ENCODE data around the gene HIPK2. TPM values are rescaled to one million over a fixed set of nuclear protein-coding genes. Genes with fewer than 3 reads are reported as not detected.

HIPK2 gene
- total RNA-seq, 1 donor from 2014 or later = 89.1 TPM

DNA sequence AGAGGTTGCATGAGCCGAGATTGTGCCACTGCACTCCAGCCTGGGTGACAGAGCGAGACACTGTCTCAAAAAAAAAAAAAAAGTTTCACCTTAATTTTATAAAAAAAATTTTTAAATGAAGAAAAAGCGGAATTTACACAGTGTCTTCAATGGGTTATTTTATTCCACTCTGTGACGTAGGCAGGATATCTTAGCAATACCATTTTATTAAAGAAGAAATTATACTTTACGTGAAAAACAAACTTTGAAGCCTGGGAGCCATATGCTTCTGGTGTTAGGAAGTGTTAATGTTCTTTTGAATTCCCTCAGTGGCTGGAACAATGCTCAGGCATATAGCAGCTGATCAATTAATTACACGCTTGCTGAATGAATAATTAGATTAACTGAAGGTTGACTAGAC lies 176.6 kb downstream of the HIPK2 start:
- Mint-ChIP-seq H3K36me3 (peaks cover 20% of the 10 kb centered on the region), H3K4me1 (ENCODE audit: unreplicated experiment) (peaks cover 3% of the 10 kb centered on the region), H3K4me3 (no peak overlapping the region), H3K9me3 (no peaks in the 10 kb centered on the region), H3K27me3 (no peaks in the 10 kb centered on the region), H3K27ac (no peak overlapping the region)
- no peak for TF ChIP-seq CTCF (conservative IDR thresholded peaks at IDR 0.05)
- DNase-seq (ENCODE audit: extremely low spot score, unreplicated experiment) = no peak

- no peaks in the 10 kb centered on the region for H3K27me3 Mint-ChIP-seq
- H3K27ac Mint-ChIP-seq = peak overlapping the region; percentile 62
- H3K4me1 Mint-ChIP-seq (ENCODE audit: unreplicated experiment) = peaks cover 3% of the 10 kb centered on the region
- H3K4me3 Mint-ChIP-seq = no peak overlapping the region
- TF ChIP-seq CTCF (conservative IDR thresholded peaks at IDR 0.05) = no peak
- H3K9me3 Mint-ChIP-seq = no peaks in the 10 kb centered on the region
- peaks cover 24% of the 10 kb centered on the region for H3K36me3 Mint-ChIP-seq
- DNase-seq (ENCODE audit: extremely low spot score, unreplicated experiment) = no peak
These were observed 177.5 kb downstream of the HIPK2 start for GRCh38 chr7:139600306-139600705.

DNA sequence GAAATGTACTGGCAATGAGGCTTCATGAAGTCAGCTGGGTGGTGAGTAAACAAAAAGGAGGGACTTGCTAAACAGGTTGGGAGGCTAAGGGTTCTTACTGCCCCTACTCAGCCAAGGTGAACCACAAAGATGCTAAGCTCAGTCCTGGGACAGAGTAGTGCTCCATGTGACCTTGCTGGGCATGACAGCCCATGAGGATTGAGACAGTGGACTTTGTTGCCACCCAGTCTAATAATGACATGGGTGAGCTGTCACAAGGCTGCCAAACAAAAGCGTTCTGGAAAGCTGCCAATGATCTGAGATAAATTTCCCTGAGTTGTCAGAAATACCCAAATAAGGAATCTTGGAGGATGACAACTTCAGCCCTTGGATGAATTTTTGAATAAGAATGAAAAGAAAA lies 179.2 kb downstream of the HIPK2 start:
- Mint-ChIP-seq H3K36me3 (peaks cover 34% of the 10 kb centered on the region), H3K4me3 (peak overlapping the region; percentile 36), H3K27ac (peak overlapping the region; percentile 75)

DNA sequence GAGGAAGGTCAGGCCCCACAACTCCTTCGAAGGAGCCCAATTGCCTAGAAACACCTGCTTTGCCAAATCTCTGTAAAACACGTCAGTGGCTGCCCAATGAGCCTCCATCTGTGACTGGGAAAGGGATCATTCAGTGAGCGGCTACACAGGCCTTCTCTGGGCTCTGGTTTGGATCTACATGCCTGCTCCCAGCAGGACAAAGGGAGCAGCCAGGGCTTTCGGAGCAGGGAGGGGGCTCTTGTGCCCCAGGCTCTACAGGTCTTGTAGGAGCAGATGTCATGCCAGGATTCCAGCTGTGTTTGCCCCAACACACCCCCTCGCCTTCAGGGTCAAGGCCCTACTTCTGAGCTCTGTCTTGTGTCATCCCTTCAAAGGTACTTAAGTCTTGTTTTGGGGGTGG lies 180.8 kb downstream of the HIPK2 start:
- Mint-ChIP-seq H3K9me3 (no peaks in the 10 kb centered on the region), H3K36me3 (peaks cover 39% of the 10 kb centered on the region), H3K4me3 (no peak overlapping the region), H3K4me1 (ENCODE audit: unreplicated experiment) (peaks cover 3% of the 10 kb centered on the region), H3K27me3 (no peaks in the 10 kb centered on the region), H3K27ac (no peak overlapping the region)
- no peak for DNase-seq (ENCODE audit: extremely low spot score, unreplicated experiment)
- no peak for TF ChIP-seq CTCF (conservative IDR thresholded peaks at IDR 0.05)

More for the DNA sequence above, 179.2 kb downstream of the HIPK2 start:
- Mint-ChIP-seq H3K4me1 (ENCODE audit: unreplicated experiment) (peaks cover 3% of the 10 kb centered on the region), H3K9me3 (no peaks in the 10 kb centered on the region), H3K27me3 (no peaks in the 10 kb centered on the region)
- no peak for DNase-seq (ENCODE audit: extremely low spot score, unreplicated experiment)
- TF ChIP-seq CTCF (conservative IDR thresholded peaks at IDR 0.05) = no peak

DNA sequence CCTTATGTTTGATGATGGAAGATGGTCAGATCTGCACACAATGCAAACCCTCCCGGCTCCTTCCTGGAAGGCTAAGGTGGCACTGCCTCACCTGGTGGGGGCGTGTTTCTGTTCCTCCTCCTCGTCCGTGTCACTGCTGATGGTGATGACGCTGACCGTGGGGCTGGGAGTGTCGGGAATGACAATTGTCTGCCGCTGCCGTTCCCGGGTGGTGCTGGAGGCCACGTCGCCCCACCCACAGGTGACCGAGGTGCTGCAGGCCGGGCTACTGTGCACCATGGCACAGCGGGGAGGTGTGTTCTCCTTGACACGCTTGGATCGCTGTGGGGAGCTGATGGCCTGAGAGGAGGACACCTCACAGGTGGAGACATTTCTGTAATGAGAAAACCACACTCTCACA lies 181.2 kb downstream of the HIPK2 start:
- DNase-seq (ENCODE audit: extremely low spot score, unreplicated experiment) = no peak
- peaks cover 39% of the 10 kb centered on the region for H3K36me3 Mint-ChIP-seq
- H3K27me3 Mint-ChIP-seq = no peaks in the 10 kb centered on the region
- no peak overlapping the region for H3K4me3 Mint-ChIP-seq
- no peak for TF ChIP-seq CTCF (conservative IDR thresholded peaks at IDR 0.05)
- peaks cover 3% of the 10 kb centered on the region for H3K4me1 Mint-ChIP-seq (ENCODE audit: unreplicated experiment)
- no peak overlapping the region for H3K27ac Mint-ChIP-seq
- H3K9me3 Mint-ChIP-seq = no peaks in the 10 kb centered on the region

- Mint-ChIP-seq H3K9me3 (no peaks in the 10 kb centered on the region), H3K4me3 (no peak overlapping the region), H3K27me3 (no peaks in the 10 kb centered on the region), H3K27ac (no peak overlapping the region), H3K4me1 (ENCODE audit: unreplicated experiment) (peaks cover 3% of the 10 kb centered on the region), H3K36me3 (peaks cover 44% of the 10 kb centered on the region)
- no peak for DNase-seq (ENCODE audit: extremely low spot score, unreplicated experiment)
- no peak for TF ChIP-seq CTCF (conservative IDR thresholded peaks at IDR 0.05)
These were observed 182.0 kb downstream of the HIPK2 start for GRCh38 chr7:139595806-139596205.
